Activated T-cell treated with anti-CD3 and anti-CD28 coated beads for 24 hours (primary cell): ENCODE measurements around the gene ISCA2.
"Not testable (repeated sequence)": the region's sequence is repeated elsewhere in the genome, so short reads cannot be mapped to it uniquely, and the experiment has no call there.

Source experiments
- DNase-seq: peaks from one replicate; pipeline ENCODE4 v3.0.0-alpha.2; 2020; ENCODE audit warnings: low read depth

ISCA2 gene

DNA sequence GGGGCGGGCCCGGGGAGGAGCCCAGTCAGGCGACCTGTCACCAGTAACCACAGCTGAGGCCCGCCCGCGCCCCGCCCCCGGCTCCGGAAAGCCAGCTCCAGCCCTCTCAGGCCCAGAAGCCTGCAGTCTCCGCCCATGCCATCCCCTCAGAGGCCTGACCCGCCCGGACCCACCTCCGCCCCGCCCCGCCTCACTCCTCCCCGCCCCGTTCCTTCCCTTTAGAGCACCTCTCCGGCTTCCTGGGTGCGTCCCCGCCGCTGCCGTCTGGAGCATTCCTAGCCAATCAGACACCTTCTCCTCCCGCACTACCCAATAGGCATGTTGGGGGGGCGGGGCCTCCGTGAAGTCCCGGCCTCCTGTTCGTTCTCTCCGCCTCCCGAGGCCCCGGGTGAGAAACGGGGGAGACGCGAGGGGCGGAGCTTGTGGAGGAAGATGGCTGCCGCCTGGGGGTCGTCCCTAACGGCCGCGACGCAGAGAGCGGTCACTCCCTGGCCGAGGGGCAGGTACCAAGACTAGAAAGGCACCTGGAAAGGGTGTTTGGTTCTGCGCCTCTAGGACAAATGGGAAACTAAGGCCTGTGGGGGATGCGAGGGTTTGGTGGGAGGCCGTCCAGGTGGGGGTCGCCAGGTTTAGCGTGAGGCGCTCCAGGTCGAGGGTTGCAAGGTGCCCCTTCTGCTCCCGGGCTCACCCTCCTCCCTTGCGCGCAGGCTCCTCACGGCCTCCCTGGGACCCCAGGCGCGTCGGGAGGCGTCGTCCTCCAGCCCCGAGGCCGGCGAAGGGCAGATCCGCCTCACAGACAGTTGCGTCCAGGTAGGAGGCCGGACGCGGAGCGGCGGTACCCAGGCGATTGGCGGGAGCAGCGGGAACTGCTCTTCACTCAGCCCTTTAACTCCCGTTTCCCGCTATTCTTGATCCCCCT, at the start of gene ISCA2:
Gene ISCA2, plus strand, starts transcription at position 423 of the 919 bp plus-strand sequence. Its CDS starts 10 bp downstream, at position 433.
- peak; percentile 98 for DNase-seq

DNA sequence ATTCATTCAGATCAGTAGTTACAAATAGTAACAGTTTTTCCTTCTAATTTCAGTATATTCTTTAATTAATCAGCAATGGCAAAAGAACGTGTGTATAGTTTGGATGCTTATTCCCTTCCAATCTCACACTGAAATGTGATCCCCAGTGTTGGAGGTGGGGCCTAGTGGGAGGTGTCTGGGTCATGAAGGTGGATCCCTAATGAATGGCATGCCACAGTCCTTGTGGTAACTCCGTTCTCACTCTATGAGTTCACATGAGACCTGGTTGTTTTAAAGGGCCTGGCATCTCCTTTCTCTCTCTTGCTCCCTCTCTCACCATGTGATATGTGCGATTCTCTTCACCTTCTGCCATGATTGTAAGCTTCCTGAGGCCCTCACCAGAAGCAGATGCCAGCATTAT, 48.7 kb upstream of the ISCA2 start:
- no peak for DNase-seq

DNA sequence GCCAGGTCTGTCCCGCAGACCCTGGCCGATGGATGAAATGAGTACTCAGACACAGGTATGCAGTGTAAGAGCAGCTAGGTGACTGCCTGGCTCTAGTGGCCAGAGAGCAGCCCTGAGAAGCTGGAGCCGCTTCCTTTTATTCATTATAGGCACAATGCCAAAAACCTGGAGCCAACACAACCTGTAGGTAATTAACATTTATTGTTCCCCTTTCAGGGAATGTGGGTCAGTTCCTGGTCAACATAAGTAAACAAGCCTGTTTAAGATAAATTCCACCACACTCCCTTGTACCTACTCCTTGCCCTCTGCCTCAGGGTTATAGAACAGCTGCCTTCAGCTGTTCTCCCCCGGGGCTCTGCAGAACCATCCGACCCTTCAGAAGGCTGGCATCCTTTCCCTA, 39.2 kb upstream of the ISCA2 start:
- not testable (repeated sequence) for DNase-seq

DNA sequence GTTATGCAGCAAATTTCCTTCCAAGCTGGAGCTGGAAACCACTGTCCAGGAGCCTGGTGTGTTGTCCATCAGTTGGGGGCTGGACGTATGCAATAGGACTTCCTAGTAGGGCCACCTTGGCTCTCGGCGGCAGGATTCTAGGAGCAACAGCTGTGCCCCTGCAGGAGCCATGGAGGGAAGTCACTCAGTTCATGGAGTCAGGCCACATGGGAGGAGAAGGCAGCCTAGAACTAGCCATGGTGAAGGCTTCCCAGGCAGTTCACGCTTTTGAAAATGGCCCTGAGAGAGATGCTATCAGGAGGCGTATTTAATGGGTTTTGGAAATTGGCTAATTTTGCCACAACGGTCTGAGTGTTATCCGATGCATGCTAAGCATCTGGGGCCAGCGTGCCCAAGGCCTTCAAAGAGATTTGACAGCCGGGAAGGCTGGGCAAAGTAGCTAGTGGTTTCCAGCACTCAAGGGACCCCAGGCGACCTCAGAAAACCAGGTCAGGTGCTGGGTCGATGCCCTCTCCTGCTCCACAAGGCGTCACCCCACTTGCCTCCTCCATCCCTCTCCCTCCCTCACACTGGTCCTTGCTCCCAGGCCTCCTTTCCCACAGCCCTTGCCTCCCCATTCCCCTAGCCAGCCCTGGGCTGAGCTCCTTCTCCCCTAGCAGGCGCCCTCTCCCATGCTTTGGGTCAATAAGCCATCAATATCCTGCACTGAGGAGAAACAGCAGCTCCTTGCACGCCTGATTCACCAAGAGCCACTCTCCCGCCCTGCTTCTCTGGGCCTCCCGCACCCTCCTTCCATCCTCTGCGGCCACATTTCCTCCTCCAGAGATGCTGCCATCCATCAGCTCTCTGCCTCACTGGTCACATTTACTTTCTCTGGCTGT, 36.6 kb upstream of the ISCA2 start:
- DNase-seq = no peak

- DNase-seq = no peak
Observed at GRCh38 chr14:74457565-74457895, 36.0 kb upstream of the ISCA2 start.

DNA sequence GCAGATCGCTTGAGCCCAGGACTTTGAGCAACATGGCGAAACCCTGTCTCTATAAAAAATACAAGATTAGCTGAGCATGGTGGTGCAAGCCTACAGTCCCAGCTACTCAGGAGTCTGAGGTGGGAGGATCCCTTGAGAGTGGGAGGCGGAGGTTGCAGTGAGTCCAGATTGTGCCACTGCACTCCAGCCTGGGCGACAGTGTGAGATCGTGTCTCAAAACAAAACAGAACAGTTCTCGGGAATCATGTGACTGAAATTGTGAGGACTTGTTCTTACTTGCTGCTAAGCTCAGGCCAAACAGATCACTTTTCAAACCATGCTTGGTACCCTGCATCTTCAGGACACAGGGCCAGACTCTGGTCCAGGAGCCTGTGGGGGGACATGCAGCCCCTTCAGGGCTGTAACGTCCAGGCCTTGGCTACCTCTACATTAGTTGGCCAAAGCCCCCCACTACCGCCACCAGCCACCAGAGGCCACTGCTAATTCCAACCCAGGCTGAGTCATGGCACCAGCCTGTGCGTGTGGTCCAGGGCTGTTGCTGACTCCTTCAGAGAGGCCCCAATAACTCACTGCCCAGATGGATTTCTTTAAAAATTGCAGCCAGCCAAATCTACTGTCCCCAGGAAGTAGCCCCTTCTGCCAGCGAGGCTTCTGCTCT, 34.1 kb upstream of the ISCA2 start:
- DNase-seq = no peak

GRCh38 chr14:74459976-74460375, 33.6 kb upstream of the ISCA2 start:
- no peak for DNase-seq

DNA sequence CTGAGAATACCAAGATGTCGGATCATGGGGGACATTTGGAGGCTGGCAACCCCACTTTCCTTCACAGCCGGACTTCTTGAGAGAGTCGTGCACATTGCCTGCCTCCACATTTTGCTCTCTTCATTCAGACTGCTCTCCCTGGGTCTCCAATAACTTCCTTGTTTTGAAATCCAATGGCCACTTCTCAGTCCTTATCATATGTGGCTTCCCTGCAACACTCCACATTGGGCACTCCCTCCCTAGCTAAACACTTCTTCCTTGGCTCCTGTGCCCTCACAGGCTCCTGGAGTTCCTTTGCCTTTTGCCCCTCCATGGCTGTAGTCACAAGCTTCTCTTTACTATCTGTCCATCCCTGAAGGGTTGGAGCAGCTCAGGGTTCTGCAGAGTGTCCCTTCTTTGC, 30.6 kb upstream of the ISCA2 start:
- DNase-seq = no peak

GRCh38 chr14:74463697-74464096, 29.9 kb upstream of the ISCA2 start:
- no peak for DNase-seq

GRCh38 chr14:74464785-74465184, 28.8 kb upstream of the ISCA2 start:
- DNase-seq = no peak

- DNase-seq = no peak
Observed at GRCh38 chr14:74465335-74465734, 28.2 kb upstream of the ISCA2 start.

DNA sequence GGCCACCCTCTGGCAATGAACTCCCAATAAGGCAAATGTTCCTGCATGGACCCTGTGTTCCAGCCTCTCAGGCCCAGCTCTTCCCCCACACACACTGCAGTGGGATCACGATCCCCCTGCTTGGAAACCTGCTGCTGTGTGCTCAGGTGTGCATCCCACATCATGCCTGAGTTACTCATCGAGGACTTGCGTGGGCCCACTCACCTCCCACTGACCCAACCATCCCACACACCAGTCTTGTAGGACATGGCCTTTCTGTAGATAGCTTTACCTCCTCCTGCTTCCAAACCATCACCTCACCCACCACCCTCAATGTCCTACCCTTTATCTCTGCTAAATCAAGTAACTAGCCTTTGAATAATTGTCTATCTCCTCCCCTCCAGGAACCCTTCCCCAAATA, 25.1 kb upstream of the ISCA2 start:
- DNase-seq = no peak

- DNase-seq = no peak
Observed at GRCh38 chr14:74469548-74470518, 23.7 kb upstream of the ISCA2 start.

DNA sequence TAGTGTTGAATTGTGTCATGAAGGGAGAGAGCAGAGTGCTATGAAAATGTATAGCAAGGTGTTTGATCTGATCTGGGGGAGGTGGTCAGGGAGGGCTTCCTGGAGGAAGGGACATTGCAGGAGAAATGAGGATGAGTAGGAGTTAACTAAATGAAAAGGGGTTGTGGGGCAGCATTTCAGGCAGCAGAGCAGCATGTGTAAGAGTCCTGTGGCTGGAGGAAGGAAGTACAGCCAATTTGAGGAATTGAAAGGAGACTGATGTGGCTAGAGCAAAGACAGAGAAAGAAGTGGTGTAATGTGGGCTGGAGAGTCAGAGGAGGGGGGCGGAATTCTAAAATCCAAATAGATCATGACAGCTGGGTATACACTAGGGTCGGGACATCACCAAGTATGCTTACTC, 21.0 kb upstream of the ISCA2 start:
- DNase-seq = no peak

- no peak for DNase-seq
Observed at GRCh38 chr14:74474376-74474775, 19.2 kb upstream of the ISCA2 start.

GRCh38 chr14:74475678-74476077, 17.9 kb upstream of the ISCA2 start:
- no peak for DNase-seq

GRCh38 chr14:74476107-74476506, 17.5 kb upstream of the ISCA2 start:
- no peak for DNase-seq

DNA sequence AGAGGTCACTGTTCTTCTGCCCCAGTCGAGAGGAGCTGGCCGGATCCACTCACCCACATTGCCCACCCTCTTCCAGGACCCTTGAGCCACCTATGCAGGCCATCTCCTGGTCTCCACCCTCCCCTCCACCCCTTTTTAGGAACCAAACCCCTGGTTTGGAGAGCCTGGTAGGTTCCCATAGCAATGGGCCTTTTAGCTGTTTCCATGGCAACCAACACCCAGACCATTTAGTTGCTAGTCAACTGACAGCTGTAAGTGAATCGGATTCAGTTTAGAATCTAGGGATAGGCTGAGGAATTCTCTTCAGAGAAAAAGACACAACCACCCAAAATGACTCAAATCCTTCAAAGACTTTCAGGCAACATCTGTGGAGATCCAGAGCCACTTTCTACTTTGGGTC, 17.0 kb upstream of the ISCA2 start:
- no peak for DNase-seq

- DNase-seq = no peak
Observed at GRCh38 chr14:74478996-74479635, 14.4 kb upstream of the ISCA2 start.

GRCh38 chr14:74480046-74480445, 13.5 kb upstream of the ISCA2 start:
- DNase-seq = no peak

DNA sequence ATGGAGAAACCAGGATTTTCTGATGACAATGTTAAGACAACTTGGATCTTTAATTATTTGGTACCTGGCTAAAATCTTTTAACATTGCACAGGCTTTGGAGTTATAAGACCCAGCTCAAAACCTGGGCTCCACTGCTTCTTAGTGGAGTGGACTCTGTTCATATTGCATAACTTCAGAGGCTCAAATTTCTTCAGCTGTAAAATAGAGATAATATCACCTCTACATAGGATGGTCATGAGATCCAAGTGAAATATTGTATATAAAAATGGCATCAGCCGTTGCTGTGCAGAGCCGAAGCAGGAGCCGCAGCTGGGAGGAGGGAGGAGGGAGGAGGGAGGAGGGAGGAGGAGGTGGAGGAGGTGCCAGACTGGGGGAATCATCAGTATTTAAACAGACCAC, 11.0 kb upstream of the ISCA2 start:
- no peak for DNase-seq
